HG02571 (cell line): ENCODE results near the gene RAD51B.
"Not testable (repeated sequence)": the region's sequence is repeated elsewhere in the genome, so short reads cannot be mapped to it uniquely, and the experiment has no call there.

ENCODE experiments used
- ATAC-seq: cut with Tn5 transposase; IDR thresholded peaks from one replicate; pipeline ENCODE4 v1.9.1; 2021; ENCODE audit warnings: mild to moderate bottlenecking, moderate library complexity; ENCODE audit not compliant: unreplicated experiment

Gene RAD51B

DNA sequence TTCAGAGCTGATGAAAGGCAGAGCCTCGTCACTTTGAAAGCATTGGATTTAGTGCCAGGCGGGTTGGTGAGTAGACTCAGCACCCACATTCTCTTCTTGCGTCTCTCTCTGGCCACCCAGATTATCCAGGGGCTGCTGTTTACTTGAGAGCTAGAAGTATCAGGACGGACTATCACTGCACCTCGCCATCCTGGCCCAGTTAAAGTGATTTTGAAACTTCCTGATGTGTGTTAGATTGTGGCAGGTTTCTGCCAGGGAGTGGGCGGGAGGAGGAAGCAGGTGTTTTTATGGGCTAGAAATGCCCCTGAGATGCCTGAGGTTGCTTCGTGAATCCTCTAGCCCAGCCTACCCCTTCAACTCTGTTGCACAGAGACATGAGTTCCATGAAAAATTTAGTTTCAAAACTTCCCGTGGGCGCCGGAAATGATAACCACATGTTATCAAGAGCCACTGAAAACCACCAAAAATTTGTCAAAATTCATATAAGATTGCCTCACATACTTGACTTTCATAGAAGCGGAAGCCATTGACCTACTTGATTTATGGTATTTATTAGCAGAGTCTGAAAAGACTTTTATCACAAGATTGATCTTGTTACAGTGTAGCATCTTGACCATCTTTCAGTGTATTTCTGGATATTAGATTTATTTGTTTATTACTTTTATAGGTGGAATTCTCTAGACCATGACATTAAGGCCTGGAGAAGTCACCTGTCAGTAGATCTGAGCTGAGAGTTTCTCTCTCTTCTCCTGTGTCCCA lies 466.0 kb downstream of the RAD51B start:
- ATAC-seq, result no peak

- ATAC-seq, result no peak
Observed at GRCh38 chr14:68286667-68287066, 467.1 kb downstream of the RAD51B start.

- not testable (repeated sequence) for ATAC-seq
Observed at GRCh38 chr14:68289452-68289851, 469.9 kb downstream of the RAD51B start.

GRCh38 chr14:68291820-68292219 lies 472.2 kb downstream of the RAD51B start:
- ATAC-seq, result no peak

DNA sequence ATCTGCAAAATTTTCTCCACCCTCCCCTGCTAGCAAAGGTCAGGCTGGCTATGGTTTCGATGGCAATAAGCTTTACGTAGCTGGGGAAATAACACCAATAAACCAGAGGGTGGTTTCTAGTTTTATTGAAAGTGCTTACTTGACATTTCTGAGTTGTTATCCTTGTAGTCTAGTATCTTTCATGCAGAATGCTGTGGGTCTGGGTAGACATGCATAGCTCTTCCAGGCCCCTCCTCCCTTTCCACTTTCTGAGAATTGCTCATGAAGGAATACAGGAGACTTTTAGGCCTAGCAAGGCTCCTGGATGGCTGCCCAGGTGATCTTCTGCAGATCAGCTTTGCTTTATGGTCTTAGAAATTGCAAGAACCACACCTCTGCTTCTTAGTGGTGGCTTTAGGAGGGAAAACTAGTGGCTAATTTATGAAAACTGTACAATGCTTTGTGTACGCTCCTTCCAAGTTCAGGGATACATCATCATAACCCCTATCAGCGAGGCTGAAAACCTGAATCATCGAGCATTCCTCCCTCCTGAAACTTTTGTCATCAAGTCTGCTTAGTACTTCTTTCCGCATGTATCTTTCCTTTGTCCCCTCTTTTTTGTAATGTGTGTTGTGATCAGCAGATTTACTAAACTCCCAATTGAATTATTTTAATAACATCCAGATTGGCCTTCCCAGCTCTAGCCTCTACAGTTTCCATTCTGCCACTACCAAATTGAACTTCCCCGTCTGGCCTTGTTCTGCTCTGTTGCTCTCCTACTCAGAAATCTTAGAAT lies 473.0 kb downstream of the RAD51B start:
- ATAC-seq, result no peak

DNA sequence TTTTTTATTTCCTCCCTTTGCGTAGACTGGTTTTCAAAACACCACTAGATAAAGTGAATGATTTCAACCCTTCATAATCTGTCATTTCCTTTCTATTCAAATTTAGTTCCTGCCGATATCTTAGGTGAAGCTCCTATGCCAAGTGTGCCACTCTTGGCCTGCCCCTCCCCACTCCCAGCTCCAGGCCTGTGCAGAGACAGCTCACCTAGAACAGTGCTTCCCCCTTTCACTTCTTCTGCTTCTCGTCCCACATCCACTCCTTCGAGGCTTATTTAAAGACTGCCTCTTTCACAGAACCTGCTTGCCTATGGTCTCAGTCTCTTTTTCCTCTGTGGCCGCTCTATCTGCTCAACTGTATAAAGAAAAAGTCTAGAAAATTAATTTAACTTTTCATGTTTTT lies 473.8 kb downstream of the RAD51B start:
- ATAC-seq, result no peak

DNA sequence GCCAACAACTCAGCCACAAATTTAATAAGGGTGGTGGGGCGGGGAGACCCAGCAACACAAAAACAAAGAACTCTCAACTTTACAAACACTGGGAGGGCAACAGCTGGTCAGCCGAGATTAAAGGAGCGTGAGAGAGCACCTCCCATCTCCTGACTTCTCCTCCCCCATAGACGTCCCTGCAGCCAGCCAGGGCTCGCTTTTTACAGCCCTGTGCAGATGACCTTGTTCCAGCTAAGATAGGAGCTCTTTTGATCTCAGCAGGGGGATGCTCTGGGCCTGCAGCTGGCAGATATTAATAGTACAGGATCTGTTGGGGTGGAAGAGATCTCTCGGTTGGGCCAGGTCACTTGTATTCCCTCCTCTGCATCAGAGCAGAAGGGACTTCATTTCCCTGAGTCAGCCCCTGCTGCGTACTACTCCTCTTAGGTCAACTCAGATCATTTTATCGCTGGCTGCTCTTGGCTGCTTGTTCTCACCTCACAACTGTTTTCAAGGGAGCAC lies 475.8 kb downstream of the RAD51B start:
- no peak for ATAC-seq

DNA sequence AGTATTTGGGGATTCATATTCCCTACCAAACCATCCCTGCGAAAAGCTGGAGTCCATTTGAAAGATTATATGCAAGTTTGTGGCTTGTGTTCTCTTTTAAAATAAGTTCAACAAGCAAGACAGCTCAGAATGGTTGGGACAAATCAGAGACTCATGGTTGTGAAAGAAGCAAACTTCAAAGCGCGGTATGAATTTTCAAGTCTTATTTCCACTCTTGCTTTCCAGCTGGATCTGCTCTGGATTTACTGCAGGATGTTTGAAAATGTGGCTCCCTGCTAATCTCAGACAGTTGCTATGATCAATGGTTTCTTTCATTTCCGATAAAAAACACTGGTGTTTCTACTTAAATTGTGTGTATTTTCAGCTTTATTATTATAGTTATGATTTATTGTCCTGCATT lies 477.5 kb downstream of the RAD51B start:
- no peak for ATAC-seq

DNA sequence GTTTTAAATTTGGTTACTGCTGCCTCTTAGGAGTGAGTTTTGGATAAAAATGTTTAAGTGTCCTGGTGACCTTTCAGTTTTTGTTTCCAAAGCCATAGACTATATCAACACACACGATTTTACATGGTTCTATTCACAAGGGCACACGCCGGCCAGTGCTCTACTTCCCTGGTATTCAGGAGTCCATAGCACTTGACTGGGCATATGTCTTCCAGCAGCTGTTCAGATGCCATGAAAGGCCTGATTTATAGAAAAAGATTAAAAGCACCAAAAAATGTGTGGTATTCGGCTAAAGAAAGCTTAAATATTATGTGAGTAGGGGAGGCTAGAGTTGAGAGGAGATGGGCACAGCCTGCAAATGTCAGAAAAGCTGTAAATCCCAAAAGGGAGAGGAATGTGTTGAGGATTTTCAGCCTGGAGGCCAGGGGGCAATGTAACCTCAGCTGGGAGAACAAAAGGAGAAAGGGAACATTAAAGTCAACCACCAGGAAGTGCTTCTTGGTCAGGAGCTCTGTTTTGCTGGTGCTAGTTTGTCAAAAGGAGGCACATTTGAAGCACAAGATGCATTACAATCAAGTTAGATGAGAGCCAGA lies 478.4 kb downstream of the RAD51B start:
- no peak for ATAC-seq

GRCh38 chr14:68300608-68301007 lies 481.0 kb downstream of the RAD51B start:
- ATAC-seq, result no peak

DNA sequence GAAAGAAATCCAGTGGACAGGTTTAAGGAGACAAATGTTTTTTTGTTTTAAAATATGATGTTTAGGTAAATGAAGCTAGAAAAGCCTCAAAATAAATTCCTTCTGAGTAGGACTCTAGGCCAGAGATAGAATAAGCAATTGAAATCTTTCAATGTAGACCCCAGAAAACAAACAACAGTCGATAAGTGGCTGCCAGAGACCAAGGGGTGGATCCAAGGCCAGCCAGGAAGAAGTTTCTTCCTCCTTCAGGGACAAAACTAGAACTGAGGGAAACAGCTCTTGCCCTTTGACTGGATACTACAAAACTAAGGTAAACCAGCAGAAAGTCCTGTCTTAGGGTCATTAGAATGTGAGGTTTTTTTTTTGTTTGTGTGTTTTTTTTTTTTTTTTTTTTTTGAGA lies 481.6 kb downstream of the RAD51B start:
- no peak for ATAC-seq

DNA sequence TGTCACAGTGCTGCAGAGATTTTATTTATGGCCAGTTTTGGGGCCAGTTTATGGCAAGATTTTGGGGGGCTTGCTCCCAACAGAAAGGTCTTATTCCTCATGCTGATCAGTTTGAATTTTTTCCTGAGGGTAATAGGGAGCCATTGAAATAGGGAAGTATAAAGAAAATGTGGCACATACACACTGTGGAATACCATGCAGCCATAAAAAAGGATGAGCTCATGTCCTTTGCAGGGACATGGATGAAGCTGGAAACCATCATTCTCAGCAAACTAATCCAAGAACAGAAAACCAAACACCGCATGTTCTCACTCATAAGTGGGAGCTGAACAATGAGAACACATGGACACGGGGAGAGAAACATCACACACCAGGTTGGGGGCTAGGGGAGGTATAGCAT lies 483.4 kb downstream of the RAD51B start:
- not testable (repeated sequence) for ATAC-seq

DNA sequence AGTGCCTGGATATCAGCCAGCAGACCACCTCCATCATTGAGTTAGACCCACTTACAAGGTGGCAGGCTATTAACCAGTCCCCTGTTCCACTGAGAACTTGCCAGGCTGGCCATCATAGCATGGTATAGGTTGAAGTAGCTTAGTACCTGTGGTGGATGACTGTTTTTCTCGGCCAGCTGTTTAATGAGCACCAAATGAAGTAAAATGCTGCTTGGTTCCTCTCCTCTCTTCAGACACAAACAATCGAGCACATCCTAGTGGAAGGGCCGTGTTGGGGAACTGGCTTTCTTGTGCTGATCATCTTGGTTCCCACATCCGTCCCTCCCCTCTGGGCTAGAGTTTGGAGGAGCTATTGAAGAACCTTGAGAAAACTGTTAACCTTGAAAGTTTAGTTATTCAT lies 486.2 kb downstream of the RAD51B start:
- ATAC-seq, result no peak

DNA sequence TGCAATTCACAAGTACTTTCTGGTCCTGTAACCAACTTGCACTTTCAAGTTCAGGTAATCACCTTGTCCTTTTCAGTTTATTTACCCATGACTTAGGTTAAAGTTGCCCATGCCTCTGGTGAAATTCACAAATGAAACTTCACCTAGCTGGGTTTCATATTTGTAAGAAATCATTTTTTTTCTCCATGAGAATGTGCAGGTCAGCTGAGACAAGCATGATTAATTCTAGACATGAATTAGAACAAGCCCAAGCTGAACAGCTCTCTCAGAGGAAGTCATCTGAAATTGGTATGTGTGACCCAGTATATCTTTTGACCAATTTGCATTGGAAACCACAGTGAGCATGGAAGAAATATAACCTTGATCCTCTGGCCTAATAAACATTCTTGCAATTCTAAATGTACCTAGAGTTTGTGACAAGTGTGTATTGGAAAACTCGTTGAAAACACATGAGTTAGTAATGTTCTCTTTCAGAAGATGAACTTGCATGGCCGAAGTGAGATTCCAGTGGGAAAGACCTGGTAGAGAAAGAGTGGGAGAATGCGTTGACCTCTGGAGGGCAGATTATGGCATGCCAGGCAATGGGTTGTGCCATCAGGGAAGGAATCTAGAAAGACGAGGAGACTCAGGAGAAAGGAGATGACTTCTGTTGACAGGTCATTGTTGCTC lies 486.8 kb downstream of the RAD51B start:
- no peak for ATAC-seq

GRCh38 chr14:68306934-68307789 lies 487.6 kb downstream of the RAD51B start:
- ATAC-seq, result no peak

DNA sequence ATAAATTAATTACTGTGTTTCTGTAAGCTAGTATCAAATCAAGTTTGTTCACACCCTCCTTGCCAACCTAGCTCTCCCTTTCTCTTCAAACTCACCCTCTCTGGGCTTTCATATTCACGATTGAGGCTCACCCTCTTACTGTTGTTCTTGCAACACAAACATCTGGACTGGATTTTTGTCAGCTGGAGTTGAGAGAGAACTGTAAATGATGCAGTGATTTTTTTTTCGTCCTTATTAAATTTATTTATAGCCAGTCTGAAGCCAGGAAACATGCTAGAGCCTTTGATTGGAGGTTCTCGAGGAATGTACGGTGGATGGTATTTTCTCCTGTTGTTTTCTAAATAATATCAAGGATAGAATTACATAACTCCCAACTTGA lies 488.2 kb downstream of the RAD51B start:
- ATAC-seq, result no peak

- ATAC-seq, result no peak
Observed at GRCh38 chr14:68308726-68309520, 489.3 kb downstream of the RAD51B start.

GRCh38 chr14:68309616-68310015 lies 490.0 kb downstream of the RAD51B start:
- ATAC-seq, result no peak

GRCh38 chr14:68312300-68312699 lies 492.7 kb downstream of the RAD51B start:
- no peak for ATAC-seq
